HEK293T (cell line): Measurements from ENCODE around the gene INO80B.

Experiments used
- BHLHE40 ChIP-seq: fragments of 450-650 bp; IDR thresholded peaks from 2 replicates; pipeline ENCODE4 v1.6.1; 2016; ENCODE audit warnings: mild to moderate bottlenecking, moderate library complexity, borderline replicate concordance
- CTBP1 ChIP-seq: fragments of 450-650 bp; IDR thresholded peaks from 2 replicates; pipeline ENCODE4 v1.6.1; 2016; ENCODE audit warnings: borderline replicate concordance
- ELF4 ChIP-seq: fragments of 450-650 bp; IDR thresholded peaks from 2 replicates; pipeline ENCODE4 v1.6.1; 2017; ENCODE audit warnings: antibody characterized with exemption
- FOXA1 ChIP-seq: fragments of 450-650 bp; IDR thresholded peaks from 2 replicates; pipeline ENCODE4 v1.6.1; 2016; ENCODE audit warnings: mild to moderate bottlenecking
- FOXM1 ChIP-seq: fragments of 450-650 bp; IDR thresholded peaks from 2 replicates; pipeline ENCODE4 v1.6.1; 2017; ENCODE audit warnings: mild to moderate bottlenecking, borderline replicate concordance
- HDGF ChIP-seq: fragments of 450-650 bp; IDR thresholded peaks from 2 replicates; pipeline ENCODE4 v1.6.1; 2017; ENCODE audit warnings: antibody characterized with exemption, borderline replicate concordance
- NFRKB ChIP-seq: fragments of 450-650 bp; IDR thresholded peaks from 2 replicates; pipeline ENCODE4 v1.6.1; 2016; ENCODE audit warnings: mild to moderate bottlenecking, moderate library complexity
- SP1 ChIP-seq: fragments of 450-650 bp; IDR thresholded peaks from 2 replicates; pipeline ENCODE4 v1.6.1; 2017
- SUZ12 ChIP-seq: fragments of 450-650 bp; IDR thresholded peaks from 2 replicates; pipeline ENCODE4 v1.6.1; 2016; ENCODE audit warnings: mild to moderate bottlenecking
- TARDBP ChIP-seq: fragments of 450-650 bp; IDR thresholded peaks from 2 replicates; pipeline ENCODE4 v1.6.1; 2016
- ZNF384 ChIP-seq: fragments of 450-650 bp; IDR thresholded peaks from 2 replicates; pipeline ENCODE4 v1.6.1; 2016
- TF ChIP-seq, protein P1 (sequence below): fragments of 450-650 bp; IDR thresholded peaks from 2 replicates; pipeline ENCODE4 v1.6.1; 2016

DNA sequence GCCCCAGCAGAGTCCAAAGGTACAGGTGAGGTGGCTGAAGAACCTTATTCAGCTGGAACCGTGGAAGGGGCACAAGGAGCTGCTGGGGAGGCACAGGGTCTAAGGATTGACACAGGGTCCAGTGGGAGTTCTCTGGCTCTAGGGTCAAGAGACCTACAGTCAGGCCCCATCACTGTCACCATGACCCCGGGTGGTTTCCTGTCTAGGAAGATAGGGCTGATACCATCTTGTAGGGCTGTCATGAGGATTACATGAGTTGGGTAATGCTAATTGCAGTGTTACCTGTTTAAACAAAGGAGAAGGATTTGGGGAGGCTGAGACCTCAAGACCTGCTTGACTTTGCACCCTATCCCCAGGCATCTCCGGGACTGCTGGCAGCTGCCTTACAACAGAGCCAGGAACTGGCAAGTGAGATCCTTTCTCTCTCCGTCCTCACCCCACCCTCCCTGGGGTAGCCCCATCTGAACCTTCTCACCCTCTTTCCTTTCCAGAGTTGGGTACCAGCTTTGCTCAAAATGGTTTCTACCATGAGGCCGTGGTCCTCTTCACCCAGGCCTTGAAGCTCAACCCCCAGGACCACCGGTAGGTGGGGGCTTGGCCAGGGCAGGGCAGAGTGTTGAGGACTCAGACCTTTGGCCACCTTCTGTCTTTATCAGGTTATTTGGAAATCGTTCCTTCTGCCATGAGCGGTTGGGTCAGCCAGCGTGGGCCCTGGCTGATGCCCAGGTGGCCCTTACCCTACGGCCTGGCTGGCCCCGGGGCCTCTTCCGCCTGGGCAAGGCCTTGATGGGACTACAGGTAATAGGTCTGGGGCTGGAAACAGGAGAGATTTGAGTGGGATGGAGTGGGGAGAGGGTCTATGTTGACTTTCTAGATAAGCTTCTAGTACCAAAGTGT lies 37.0 kb downstream of the INO80B start:
- TF ChIP-seq, protein P1, sequence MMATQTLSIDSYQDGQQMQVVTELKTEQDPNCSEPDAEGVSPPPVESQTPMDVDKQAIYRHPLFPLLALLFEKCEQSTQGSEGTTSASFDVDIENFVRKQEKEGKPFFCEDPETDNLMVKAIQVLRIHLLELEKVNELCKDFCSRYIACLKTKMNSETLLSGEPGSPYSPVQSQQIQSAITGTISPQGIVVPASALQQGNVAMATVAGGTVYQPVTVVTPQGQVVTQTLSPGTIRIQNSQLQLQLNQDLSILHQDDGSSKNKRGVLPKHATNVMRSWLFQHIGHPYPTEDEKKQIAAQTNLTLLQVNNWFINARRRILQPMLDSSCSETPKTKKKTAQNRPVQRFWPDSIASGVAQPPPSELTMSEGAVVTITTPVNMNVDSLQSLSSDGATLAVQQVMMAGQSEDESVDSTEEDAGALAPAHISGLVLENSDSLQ, result no peak
- TF ChIP-seq FOXM1, result no peak
- no peak for TF ChIP-seq NFRKB
- no peak for TF ChIP-seq HDGF
- no peak for TF ChIP-seq ZNF384
- TF ChIP-seq CTBP1, result no peak
- no peak for TF ChIP-seq SP1
- TF ChIP-seq SUZ12, result no peak
- no peak for TF ChIP-seq TARDBP
- no peak for TF ChIP-seq ELF4
- no peak for TF ChIP-seq FOXA1
- no peak for TF ChIP-seq BHLHE40
